ENCODE measurements around the gene CDKAL1. TPM values are rescaled to one million over a fixed set of nuclear protein-coding genes. Genes with fewer than 3 reads are reported as not detected.

Gene CDKAL1
- total and polyA plus RNA-seq, 4 donors = 2.0 to 12.9 (median 6.7) TPM

DNA sequence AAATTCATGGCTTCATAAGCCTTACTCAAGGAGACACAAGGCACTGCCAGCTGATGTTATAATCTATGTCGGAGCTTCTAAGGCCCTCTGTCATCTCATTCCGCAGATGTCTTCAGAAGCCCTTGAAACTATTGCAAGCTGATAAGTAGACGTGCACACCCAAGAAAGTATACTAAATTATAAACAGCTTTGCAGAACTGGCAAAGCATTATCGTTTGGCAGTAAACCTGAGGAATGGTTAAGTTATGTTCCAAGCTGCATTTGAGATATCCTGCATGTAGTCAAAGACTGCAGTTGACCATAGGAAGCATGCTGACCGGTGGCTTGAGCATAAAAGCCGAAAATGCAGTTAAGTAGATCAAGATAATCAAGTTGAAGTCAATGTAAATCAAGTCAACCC lies 633.5 kb downstream of the CDKAL1 start:
- no peaks in the 10 kb centered on the region for H3K36me3 ChIP-seq (ENCODE audit: control insufficient read depth in 4 of 4, insufficient read depth in 3 of 4, low read depth in 1 of 4, low read length in 3 of 4)
- H3K9ac ChIP-seq (ENCODE audit: low read depth in 1 of 2, low read length in 2 of 2) = no peak overlapping the region
- no peaks in the 10 kb centered on the region for H3K27me3 ChIP-seq (ENCODE audit: control insufficient read depth in 4 of 4, insufficient read depth in 4 of 4, low read length in 3 of 4)
- no peaks in the 10 kb centered on the region for H3K9me3 ChIP-seq (ENCODE audit: control insufficient read depth in 4 of 4, low read length in 3 of 4)
- DNase-seq (ENCODE audit: low spot score) = no peak
- H3K4me3 ChIP-seq (ENCODE audit: low read depth in 1 of 3, low read length in 3 of 3) = no peak overlapping the region
- H3K27ac ChIP-seq (ENCODE audit: low read depth in 1 of 2, low read length in 2 of 2) = no peak overlapping the region
- no peak for TF ChIP-seq TAF1 (conservative IDR thresholded peaks at IDR 0.05)
- TF ChIP-seq GABPA (IDR thresholded peaks at IDR 0.05 in 1 of 2, conservative IDR thresholded peaks at IDR 0.05 in 1 of 2) = no peak
- TF ChIP-seq FOXA1 (IDR thresholded peaks at IDR 0.05) = no peak
- no peak for TF ChIP-seq EGR1 (IDR thresholded peaks at IDR 0.05; ENCODE audit: low read depth in 2 of 2)
- no peak for TF ChIP-seq FOXA2 (IDR thresholded peaks at IDR 0.05)
- TF ChIP-seq NR2F2 (IDR thresholded peaks at IDR 0.05) = no peak
- no peak for TF ChIP-seq SP1 (IDR thresholded peaks at IDR 0.05)
- TF ChIP-seq YY1 (IDR thresholded peaks at IDR 0.05) = no peak
- TF ChIP-seq, protein P1, sequence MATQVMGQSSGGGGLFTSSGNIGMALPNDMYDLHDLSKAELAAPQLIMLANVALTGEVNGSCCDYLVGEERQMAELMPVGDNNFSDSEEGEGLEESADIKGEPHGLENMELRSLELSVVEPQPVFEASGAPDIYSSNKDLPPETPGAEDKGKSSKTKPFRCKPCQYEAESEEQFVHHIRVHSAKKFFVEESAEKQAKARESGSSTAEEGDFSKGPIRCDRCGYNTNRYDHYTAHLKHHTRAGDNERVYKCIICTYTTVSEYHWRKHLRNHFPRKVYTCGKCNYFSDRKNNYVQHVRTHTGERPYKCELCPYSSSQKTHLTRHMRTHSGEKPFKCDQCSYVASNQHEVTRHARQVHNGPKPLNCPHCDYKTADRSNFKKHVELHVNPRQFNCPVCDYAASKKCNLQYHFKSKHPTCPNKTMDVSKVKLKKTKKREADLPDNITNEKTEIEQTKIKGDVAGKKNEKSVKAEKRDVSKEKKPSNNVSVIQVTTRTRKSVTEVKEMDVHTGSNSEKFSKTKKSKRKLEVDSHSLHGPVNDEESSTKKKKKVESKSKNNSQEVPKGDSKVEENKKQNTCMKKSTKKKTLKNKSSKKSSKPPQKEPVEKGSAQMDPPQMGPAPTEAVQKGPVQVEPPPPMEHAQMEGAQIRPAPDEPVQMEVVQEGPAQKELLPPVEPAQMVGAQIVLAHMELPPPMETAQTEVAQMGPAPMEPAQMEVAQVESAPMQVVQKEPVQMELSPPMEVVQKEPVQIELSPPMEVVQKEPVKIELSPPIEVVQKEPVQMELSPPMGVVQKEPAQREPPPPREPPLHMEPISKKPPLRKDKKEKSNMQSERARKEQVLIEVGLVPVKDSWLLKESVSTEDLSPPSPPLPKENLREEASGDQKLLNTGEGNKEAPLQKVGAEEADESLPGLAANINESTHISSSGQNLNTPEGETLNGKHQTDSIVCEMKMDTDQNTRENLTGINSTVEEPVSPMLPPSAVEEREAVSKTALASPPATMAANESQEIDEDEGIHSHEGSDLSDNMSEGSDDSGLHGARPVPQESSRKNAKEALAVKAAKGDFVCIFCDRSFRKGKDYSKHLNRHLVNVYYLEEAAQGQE (IDR thresholded peaks at IDR 0.05) = no peak
- TF ChIP-seq RAD21 (IDR thresholded peaks at IDR 0.05) = no peak
- TF ChIP-seq, protein P2, sequence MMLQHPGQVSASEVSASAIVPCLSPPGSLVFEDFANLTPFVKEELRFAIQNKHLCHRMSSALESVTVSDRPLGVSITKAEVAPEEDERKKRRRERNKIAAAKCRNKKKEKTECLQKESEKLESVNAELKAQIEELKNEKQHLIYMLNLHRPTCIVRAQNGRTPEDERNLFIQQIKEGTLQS (IDR thresholded peaks at IDR 0.05) = no peak
- TF ChIP-seq, protein P3, sequence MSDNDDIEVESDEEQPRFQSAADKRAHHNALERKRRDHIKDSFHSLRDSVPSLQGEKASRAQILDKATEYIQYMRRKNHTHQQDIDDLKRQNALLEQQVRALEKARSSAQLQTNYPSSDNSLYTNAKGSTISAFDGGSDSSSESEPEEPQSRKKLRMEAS (IDR thresholded peaks at IDR 0.05) = no peak
- TF ChIP-seq RXRA (IDR thresholded peaks at IDR 0.05) = no peak
- no peak for TF ChIP-seq HNF4G (IDR thresholded peaks at IDR 0.05)
- TF ChIP-seq JUND (IDR thresholded peaks at IDR 0.05) = no peak
- TF ChIP-seq, protein P4, sequence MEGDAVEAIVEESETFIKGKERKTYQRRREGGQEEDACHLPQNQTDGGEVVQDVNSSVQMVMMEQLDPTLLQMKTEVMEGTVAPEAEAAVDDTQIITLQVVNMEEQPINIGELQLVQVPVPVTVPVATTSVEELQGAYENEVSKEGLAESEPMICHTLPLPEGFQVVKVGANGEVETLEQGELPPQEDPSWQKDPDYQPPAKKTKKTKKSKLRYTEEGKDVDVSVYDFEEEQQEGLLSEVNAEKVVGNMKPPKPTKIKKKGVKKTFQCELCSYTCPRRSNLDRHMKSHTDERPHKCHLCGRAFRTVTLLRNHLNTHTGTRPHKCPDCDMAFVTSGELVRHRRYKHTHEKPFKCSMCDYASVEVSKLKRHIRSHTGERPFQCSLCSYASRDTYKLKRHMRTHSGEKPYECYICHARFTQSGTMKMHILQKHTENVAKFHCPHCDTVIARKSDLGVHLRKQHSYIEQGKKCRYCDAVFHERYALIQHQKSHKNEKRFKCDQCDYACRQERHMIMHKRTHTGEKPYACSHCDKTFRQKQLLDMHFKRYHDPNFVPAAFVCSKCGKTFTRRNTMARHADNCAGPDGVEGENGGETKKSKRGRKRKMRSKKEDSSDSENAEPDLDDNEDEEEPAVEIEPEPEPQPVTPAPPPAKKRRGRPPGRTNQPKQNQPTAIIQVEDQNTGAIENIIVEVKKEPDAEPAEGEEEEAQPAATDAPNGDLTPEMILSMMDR (IDR thresholded peaks at IDR 0.05; ENCODE audit: low read depth, low read length, missing input control) = no peak
- TF ChIP-seq HNF4A (conservative IDR thresholded peaks at IDR 0.05) = no peak
- TF ChIP-seq, protein P5, sequence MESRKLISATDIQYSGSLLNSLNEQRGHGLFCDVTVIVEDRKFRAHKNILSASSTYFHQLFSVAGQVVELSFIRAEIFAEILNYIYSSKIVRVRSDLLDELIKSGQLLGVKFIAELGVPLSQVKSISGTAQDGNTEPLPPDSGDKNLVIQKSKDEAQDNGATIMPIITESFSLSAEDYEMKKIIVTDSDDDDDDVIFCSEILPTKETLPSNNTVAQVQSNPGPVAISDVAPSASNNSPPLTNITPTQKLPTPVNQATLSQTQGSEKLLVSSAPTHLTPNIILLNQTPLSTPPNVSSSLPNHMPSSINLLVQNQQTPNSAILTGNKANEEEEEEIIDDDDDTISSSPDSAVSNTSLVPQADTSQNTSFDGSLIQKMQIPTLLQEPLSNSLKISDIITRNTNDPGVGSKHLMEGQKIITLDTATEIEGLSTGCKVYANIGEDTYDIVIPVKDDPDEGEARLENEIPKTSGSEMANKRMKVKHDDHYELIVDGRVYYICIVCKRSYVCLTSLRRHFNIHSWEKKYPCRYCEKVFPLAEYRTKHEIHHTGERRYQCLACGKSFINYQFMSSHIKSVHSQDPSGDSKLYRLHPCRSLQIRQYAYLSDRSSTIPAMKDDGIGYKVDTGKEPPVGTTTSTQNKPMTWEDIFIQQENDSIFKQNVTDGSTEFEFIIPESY (IDR thresholded peaks at IDR 0.05) = no peak
- H3K4me1 ChIP-seq (ENCODE audit: control insufficient read depth in 4 of 4, insufficient read depth in 4 of 4, low read length in 3 of 4) = no peaks in the 10 kb centered on the region
- 91% methylated on average over 6 of the region's 6 CpGs for WGBS

Measured in liver (tissue), 9 donors.